Endodermal cell (in vitro differentiated cells): ENCODE results near the gene VANGL1. TPM values are rescaled to one million over a fixed set of nuclear protein-coding genes. Genes with fewer than 3 reads are reported as not detected.
A peak's percentile ranks its signal among the peaks of the same experiment; 100 is the strongest.

Experiments
- DNase-seq: peaks from one replicate; pipeline ENCODE4 v3.0.0-alpha.2; 2017
- H3K27ac ChIP-seq: 2 replicates; pipeline ENCODE4 v1.5.1; 2013; ENCODE audit warnings: mild to moderate bottlenecking, low read depth, low read length, moderate library complexity
- H3K27me3 ChIP-seq: 2 replicates; pipeline ENCODE4 v1.6.1; 2013; ENCODE audit warnings: mild to moderate bottlenecking, low read length, moderate library complexity; ENCODE audit not compliant: insufficient read depth, control insufficient read depth, poor library complexity, severe bottlenecking
- H3K36me3 ChIP-seq: 2 replicates; pipeline ENCODE4 v1.7.0; 2013; ENCODE audit warnings: mild to moderate bottlenecking, low read length, moderate library complexity; ENCODE audit not compliant: control insufficient read depth, insufficient read depth
- H3K4me1 ChIP-seq: one replicate; pipeline ENCODE4 v1.7.0; 2013; ENCODE audit warnings: low read length; ENCODE audit not compliant: control insufficient read depth, insufficient read depth
- H3K4me3 ChIP-seq: 2 replicates; pipeline ENCODE4 v1.5.1; 2013; ENCODE audit warnings: mild to moderate bottlenecking, low read length, moderate library complexity
- H3K9ac ChIP-seq: 2 replicates; pipeline ENCODE4 v1.6.1; 2013; ENCODE audit warnings: mild to moderate bottlenecking, low read length, moderate library complexity; ENCODE audit not compliant: poor library complexity, severe bottlenecking; ENCODE audit errors: extremely low read depth
- H3K9me3 ChIP-seq: 2 replicates; pipeline ENCODE4 v1.6.1; 2013; ENCODE audit warnings: mild to moderate bottlenecking, low read length, moderate library complexity; ENCODE audit not compliant: control insufficient read depth
- H3K27ac Mint-ChIP-seq: 2 replicates; pipeline ENCODE4 v1.8.0; 2020; ENCODE audit warnings: mixed read lengths
- H3K27me3 Mint-ChIP-seq: 2 replicates; pipeline ENCODE4 v1.8.0; 2021; ENCODE audit warnings: mild to moderate bottlenecking, mixed read lengths; ENCODE audit not compliant: insufficient read depth
- H3K36me3 Mint-ChIP-seq: 2 replicates; pipeline ENCODE4 v1.8.0; 2020; ENCODE audit warnings: low read depth, mixed read lengths
- H3K4me1 Mint-ChIP-seq: 2 replicates; pipeline ENCODE4 v1.8.0; 2020; ENCODE audit warnings: mixed read lengths
- H3K4me3 Mint-ChIP-seq: 2 replicates; pipeline ENCODE4 v1.8.0; 2020; ENCODE audit warnings: mild to moderate bottlenecking, moderate library complexity, mixed read lengths
- H3K9me3 Mint-ChIP-seq: 2 replicates; pipeline ENCODE4 v1.8.0; 2020; ENCODE audit warnings: mild to moderate bottlenecking, mixed read lengths
- CTCF ChIP-seq: fragments of 200-600 bp; sonication (generic); conservative IDR thresholded peaks from 2 replicates; pipeline ENCODE4 v1.5.0; 2021; ENCODE audit warnings: antibody characterized with exemption, mild to moderate bottlenecking
- WGBS, 2 experiments: methylation state at CpG; one replicate each; pipeline versions ENCODE4 v1.1.5 to v1.1.7; 2013; ENCODE audit warnings: missing lambda C conversion rate in 2 of 2, mixed read lengths in 1 of 2; ENCODE audit not compliant: insufficient coverage in 1 of 2, insufficient read length in 1 of 2; 5-methylcytosine and 5-hydroxymethylcytosine counted together
- total RNA-seq, 2 donors: library from RNA; stranded (reverse); fragmentation: NEBNext Ultra II Directional in 1 of 2; extraction: Animal tissue kit (Norgen Biotek cat#: 25700) in 1 of 2; gene quantifications; 2 replicates in 1 of 2; 3 replicates in 1 of 2; pipeline ENCODE4 v1.2.1, GENCODE V29; 2021

VANGL1 gene
- total RNA-seq, 2 donors from 2014 or later: 47.2 to 66.4 TPM

- H3K36me3 ChIP-seq: no peaks in the 10 kb centered on the region
- H3K9me3 Mint-ChIP-seq: peaks cover 42% of the 10 kb centered on the region
- H3K27me3 Mint-ChIP-seq: peaks cover 2% of the 10 kb centered on the region
- H3K27ac Mint-ChIP-seq: peak overlapping the region; percentile 22
- H3K4me1 Mint-ChIP-seq: peaks cover 23% of the 10 kb centered on the region
- H3K4me3 Mint-ChIP-seq: no peak overlapping the region
- no peak overlapping the region for H3K27ac ChIP-seq
- no peak for TF ChIP-seq CTCF
- DNase-seq: peak; percentile 52
- H3K4me3 ChIP-seq: peak overlapping the region; percentile 67
- 87 to 89% methylated on average over 2 to 4 of the region's 4 CpGs for WGBS, 2 experiments
- no peaks in the 10 kb centered on the region for H3K27me3 ChIP-seq
- H3K4me1 ChIP-seq: peaks cover 9% of the 10 kb centered on the region
- peaks cover 44% of the 10 kb centered on the region for H3K9me3 ChIP-seq
- no peak overlapping the region for H3K9ac ChIP-seq
- no peaks in the 10 kb centered on the region for H3K36me3 Mint-ChIP-seq
Measured at GRCh38 chr1:115593365-115594259, 48.2 kb upstream of the VANGL1 start.

DNA sequence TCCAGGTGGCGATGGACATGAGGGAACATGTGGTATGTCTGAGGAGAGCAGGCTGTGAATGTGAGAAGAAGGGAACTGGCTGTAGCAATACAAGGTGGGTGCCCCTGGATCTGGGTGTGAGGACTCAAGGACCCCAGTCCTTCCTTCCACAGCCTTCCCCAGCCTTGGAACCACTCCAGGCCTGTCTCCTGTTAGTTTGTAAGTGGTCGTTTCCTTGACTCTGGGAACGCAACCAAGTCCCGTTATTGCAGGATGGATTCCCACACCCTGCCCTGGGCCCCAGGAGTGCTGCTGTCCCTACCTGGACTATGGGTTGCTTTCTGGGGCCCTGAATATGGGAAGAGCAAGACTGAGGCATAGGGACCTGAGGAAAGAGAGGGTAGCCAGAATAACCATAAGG is 47.2 kb upstream of the VANGL1 start:
- Histone ChIP-seq H3K9me3 (peaks cover 35% of the 10 kb centered on the region), H3K36me3 (no peaks in the 10 kb centered on the region), H3K27ac (no peak overlapping the region), H3K27me3 (no peaks in the 10 kb centered on the region), H3K4me3 (no peak overlapping the region), H3K4me1 (peaks cover 9% of the 10 kb centered on the region), H3K9ac (no peak overlapping the region)
- WGBS, 2 experiments: 93 to 100% methylated on average over 2 to 4 of the region's 4 CpGs
- H3K36me3 Mint-ChIP-seq: no peaks in the 10 kb centered on the region
- peaks cover 23% of the 10 kb centered on the region for H3K4me1 Mint-ChIP-seq
- no peak for DNase-seq
- TF ChIP-seq CTCF: no peak
- no peak overlapping the region for H3K27ac Mint-ChIP-seq
- H3K9me3 Mint-ChIP-seq: peaks cover 33% of the 10 kb centered on the region
- no peak overlapping the region for H3K4me3 Mint-ChIP-seq
- H3K27me3 Mint-ChIP-seq: peaks cover 2% of the 10 kb centered on the region

GRCh38 chr1:115595279-115596079 is 46.3 kb upstream of the VANGL1 start:
- DNase-seq: peak; percentile 97
- no peaks in the 10 kb centered on the region for H3K36me3 Mint-ChIP-seq
- WGBS, 2 experiments: 60 to 64% methylated on average over 8 to 12 of the region's 12 CpGs
- no peak overlapping the region for H3K9ac ChIP-seq
- H3K27ac Mint-ChIP-seq: no peak overlapping the region
- peak; percentile 97 for TF ChIP-seq CTCF
- no peaks in the 10 kb centered on the region for H3K36me3 ChIP-seq
- peaks cover 9% of the 10 kb centered on the region for H3K4me1 ChIP-seq
- no peak overlapping the region for H3K4me3 Mint-ChIP-seq
- H3K9me3 ChIP-seq: peaks cover 27% of the 10 kb centered on the region
- peaks cover 25% of the 10 kb centered on the region for H3K9me3 Mint-ChIP-seq
- H3K27ac ChIP-seq: no peak overlapping the region
- peaks cover 23% of the 10 kb centered on the region for H3K4me1 Mint-ChIP-seq
- H3K27me3 ChIP-seq: no peaks in the 10 kb centered on the region
- no peak overlapping the region for H3K4me3 ChIP-seq
- peaks cover 2% of the 10 kb centered on the region for H3K27me3 Mint-ChIP-seq
